Measurements from ENCODE around the gene MSI2.

MSI2 gene

GRCh38 chr17:57589151-57590034 is 333.1 kb downstream of the MSI2 start:
- DNase-seq, result no peak

- DNase-seq, result no peak
Measured at GRCh38 chr17:57593739-57594462, 337.6 kb downstream of the MSI2 start.

GRCh38 chr17:57594767-57595166 is 338.4 kb downstream of the MSI2 start:
- no peak for DNase-seq

- DNase-seq, result no peak
Measured at GRCh38 chr17:57595426-57595825, 339.1 kb downstream of the MSI2 start.

- no peak for DNase-seq
Measured at GRCh38 chr17:57595947-57596695, 339.8 kb downstream of the MSI2 start.

GRCh38 chr17:57597101-57597500 is 340.8 kb downstream of the MSI2 start:
- no peak for DNase-seq

GRCh38 chr17:57597531-57598453 is 341.5 kb downstream of the MSI2 start:
- DNase-seq, result peak; percentile 45

GRCh38 chr17:57599271-57600045 is 343.1 kb downstream of the MSI2 start:
- peak; percentile 39 for DNase-seq

GRCh38 chr17:57600074-57600473 is 343.8 kb downstream of the MSI2 start:
- DNase-seq, result peak; percentile 64

- DNase-seq, result peak; percentile 29
Measured at GRCh38 chr17:57601143-57601735, 344.9 kb downstream of the MSI2 start.

- DNase-seq, result no peak
Measured at GRCh38 chr17:57602896-57603295, 346.6 kb downstream of the MSI2 start.

GRCh38 chr17:57603546-57603945 is 347.2 kb downstream of the MSI2 start:
- no peak for DNase-seq

- peak; percentile 80 for DNase-seq
Measured at GRCh38 chr17:57603978-57604377, 347.7 kb downstream of the MSI2 start.

- no peak for DNase-seq
Measured at GRCh38 chr17:57604771-57605674, 348.7 kb downstream of the MSI2 start.

- DNase-seq, result peak; percentile 56
Measured at GRCh38 chr17:57605675-57606105, 349.4 kb downstream of the MSI2 start.

GRCh38 chr17:57606111-57606875 is 350.0 kb downstream of the MSI2 start:
- no peak for DNase-seq

GRCh38 chr17:57607553-57608120 is 351.3 kb downstream of the MSI2 start:
- no peak for DNase-seq

- DNase-seq, result no peak
Measured at GRCh38 chr17:57608369-57609124, 352.2 kb downstream of the MSI2 start.

Data from CD4-positive, alpha-beta T cell treated with Interleukin-10 for 1 hour (primary cell).